Caco-2 (cell line): ENCODE measurements around the gene FXYD5. TPM values are rescaled to one million over a fixed set of nuclear protein-coding genes. Genes with fewer than 3 reads are reported as not detected.

Source experiments
- BruUV-seq: library from RNA; stranded (reverse); fragments of 400-500 nt; replicated peaks from 2 replicates; lab custom pipeline; 2021; lab: Mats Ljungman, UMichigan
- CTCF ChIA-PET: fragments of 300-600 bp; sonication (Branson Sonifier 250); formaldehyde crosslinking; loops from one replicate; lab custom pipeline; 2022; ENCODE audit warnings: antibody characterized with exemption; lab: Charles Lee
- POLR2A ChIA-PET: fragments of 300-600 bp; sonication (Branson Sonifier 250); formaldehyde crosslinking; loops from one replicate; lab custom pipeline; 2022; ENCODE audit warnings: antibody characterized with exemption; lab: Charles Lee
- DNase-seq, 2 experiments: peaks; one replicate each; pipeline versions ENCODE4 v3.0.0 to v3.0.0-alpha.2; 2020 to 2022
- H3K27me3 ChIP-seq: replicated peaks from 2 replicates; pipeline ENCODE4 v1.6.0; 2011; ENCODE audit warnings: low read length; ENCODE audit not compliant: control insufficient read depth, insufficient read depth
- H3K36me3 ChIP-seq: 2 replicates; pipeline ENCODE4 v1.5.1; 2011; ENCODE audit warnings: low read length; ENCODE audit not compliant: control insufficient read depth, insufficient read depth
- H3K4me1 ChIP-seq: fragments of 250-450 bp; sonication (Bioruptor Pico); 2 replicates; pipeline ENCODE4 v1.5.1; 2020; ENCODE audit warnings: mild to moderate bottlenecking
- H3K4me3 ChIP-seq: 2 replicates; pipeline ENCODE4 v1.5.1; 2011; ENCODE audit warnings: low read depth, mild to moderate bottlenecking, control low read depth, low read length
- H3K9me3 ChIP-seq: fragments of 250-450 bp; sonication (Bioruptor Pico); 2 replicates; pipeline ENCODE4 v1.5.1; 2020; ENCODE audit warnings: mild to moderate bottlenecking, moderate library complexity
- H3K27ac Mint-ChIP-seq: one replicate; pipeline ENCODE4 v1.8.0; 2022; ENCODE audit warnings: mixed read lengths; ENCODE audit not compliant: unreplicated experiment
- H3K27me3 Mint-ChIP-seq: one replicate; pipeline ENCODE4 v1.8.0; 2022; ENCODE audit warnings: mixed read lengths; ENCODE audit not compliant: insufficient read depth, unreplicated experiment
- H3K36me3 Mint-ChIP-seq: one replicate; pipeline ENCODE4 v1.8.0; 2022; ENCODE audit warnings: mild to moderate bottlenecking, mixed read lengths; ENCODE audit not compliant: insufficient read depth, unreplicated experiment
- H3K4me1 Mint-ChIP-seq: one replicate; pipeline ENCODE4 v1.8.0; 2022; ENCODE audit warnings: low read depth, mixed read lengths; ENCODE audit not compliant: unreplicated experiment
- H3K4me3 Mint-ChIP-seq: one replicate; pipeline ENCODE4 v1.8.0; 2022; ENCODE audit warnings: mild to moderate bottlenecking, moderate library complexity, mixed read lengths; ENCODE audit not compliant: unreplicated experiment
- H3K9me3 Mint-ChIP-seq: one replicate; pipeline ENCODE4 v1.8.0; 2022; ENCODE audit warnings: mixed read lengths; ENCODE audit not compliant: unreplicated experiment
- CTCF ChIP-seq, 2 experiments: fragments of 200-600 bp in 1 of 2; IDR thresholded peaks; 1 replicate in 1 of 2; 2 replicates in 1 of 2; pipeline versions ENCODE4 v1.5.1 to v1.8.0; 2011 to 2022; ENCODE audit warnings: antibody characterized with exemption in 1 of 2, control low read depth in 1 of 2, inconsistent platforms in 1 of 2, low read depth in 1 of 2, low read length in 1 of 2, mild to moderate bottlenecking in 1 of 2, moderate library complexity in 1 of 2; ENCODE audit not compliant: insufficient read depth in 1 of 2, severe bottlenecking in 1 of 2, unreplicated experiment in 1 of 2
- intact Hi-C: fragments of 100-400 bp; cut with micrococcal nuclease; formaldehyde crosslinking; loops from one replicate; pipeline ENCODE4 v1.10.0; 2022; ENCODE audit not compliant: unreplicated experiment
- total RNA-seq: library from RNA; stranded (reverse); gene quantifications from 2 replicates; pipeline ENCODE4 v1.2.3, GENCODE V29; 2022

The FXYD5 gene
- total RNA-seq, 1 experiment from 2014 or later = 20.4 TPM

GRCh38 chr19:35207391-35207871 lies 52.9 kb downstream of the FXYD5 start:
- intact Hi-C loops = no loop called here
- no peaks in the 10 kb centered on the region for H3K9me3 Mint-ChIP-seq
- H3K4me1 ChIP-seq = no peaks in the 10 kb centered on the region
- H3K4me3 Mint-ChIP-seq = no peak overlapping the region
- ChIA-PET POLR2A (no interaction called here), CTCF (no interaction called here)
- no peak for TF ChIP-seq CTCF (IDR thresholded peaks at IDR 0.05; ENCODE audit: insufficient read depth in 1 of 2, low read depth in 1 of 2, low read length in 1 of 2, severe bottlenecking in 1 of 2, unreplicated experiment in 1 of 2)
- H3K9me3 ChIP-seq = no peaks in the 10 kb centered on the region; the same call in 1 of the 2 replicates
- H3K4me1 Mint-ChIP-seq = peaks cover 7% of the 10 kb centered on the region
- no peaks in the 10 kb centered on the region for H3K36me3 Mint-ChIP-seq
- H3K36me3 ChIP-seq = no peaks in the 10 kb centered on the region
- no peaks in the 10 kb centered on the region for H3K27me3 ChIP-seq
- H3K4me3 ChIP-seq = no peak overlapping the region
- no TSS peak for BruUV-seq
- no peak for DNase-seq
- H3K27ac Mint-ChIP-seq = no peak overlapping the region
- H3K27me3 Mint-ChIP-seq = no peaks in the 10 kb centered on the region

GRCh38 chr19:35208121-35208520 lies 53.6 kb downstream of the FXYD5 start:
- peaks cover 7% of the 10 kb centered on the region for H3K4me1 Mint-ChIP-seq
- no peak for TF ChIP-seq CTCF (IDR thresholded peaks at IDR 0.05; ENCODE audit: insufficient read depth in 1 of 2, low read depth in 1 of 2, low read length in 1 of 2, severe bottlenecking in 1 of 2, unreplicated experiment in 1 of 2)
- peak in 1 of 2 experiments; percentile 2 for DNase-seq
- no peak overlapping the region for H3K4me3 Mint-ChIP-seq
- H3K9me3 Mint-ChIP-seq = no peaks in the 10 kb centered on the region
- H3K27me3 ChIP-seq = no peaks in the 10 kb centered on the region
- BruUV-seq = no TSS peak
- intact Hi-C loops = no loop called here
- no peaks in the 10 kb centered on the region for H3K36me3 Mint-ChIP-seq
- H3K36me3 ChIP-seq = no peaks in the 10 kb centered on the region
- no peak overlapping the region for H3K4me3 ChIP-seq
- POLR2A ChIA-PET = no interaction called here
- no peaks in the 10 kb centered on the region for H3K27me3 Mint-ChIP-seq
- no peaks in the 10 kb centered on the region; the same call in 1 of the 2 replicates for H3K9me3 ChIP-seq
- no peaks in the 10 kb centered on the region for H3K4me1 ChIP-seq
- no peak overlapping the region for H3K27ac Mint-ChIP-seq
- CTCF ChIA-PET = no interaction called here

GRCh38 chr19:35209646-35210045 lies 55.1 kb downstream of the FXYD5 start:
- POLR2A ChIA-PET = no interaction called here
- H3K9me3 Mint-ChIP-seq = no peaks in the 10 kb centered on the region
- TF ChIP-seq CTCF (IDR thresholded peaks at IDR 0.05; ENCODE audit: insufficient read depth in 1 of 2, low read depth in 1 of 2, low read length in 1 of 2, severe bottlenecking in 1 of 2, unreplicated experiment in 1 of 2) = no peak
- DNase-seq = no peak
- no peak overlapping the region for H3K4me3 Mint-ChIP-seq
- intact Hi-C loops = no loop called here
- H3K4me1 Mint-ChIP-seq = peaks cover 7% of the 10 kb centered on the region
- CTCF ChIA-PET = no interaction called here
- no peaks in the 10 kb centered on the region for H3K27me3 Mint-ChIP-seq
- H3K36me3 ChIP-seq = no peaks in the 10 kb centered on the region
- no peaks in the 10 kb centered on the region; the same call in 1 of the 2 replicates for H3K9me3 ChIP-seq
- H3K27me3 ChIP-seq = no peaks in the 10 kb centered on the region
- no peak overlapping the region for H3K4me3 ChIP-seq
- H3K36me3 Mint-ChIP-seq = no peaks in the 10 kb centered on the region
- no TSS peak for BruUV-seq
- no peaks in the 10 kb centered on the region; the same call in 1 of the 2 replicates for H3K4me1 ChIP-seq
- H3K27ac Mint-ChIP-seq = no peak overlapping the region
